ENCODE measurements around the gene PCK1.

The PCK1 gene

GRCh38 chr20:57561356-57562279, 708 bp downstream of the PCK1 start:
- DNase-seq (ENCODE audit: low spot score), result no peak

- no peak for DNase-seq (ENCODE audit: low spot score)
These were observed 1.9 kb downstream of the PCK1 start for GRCh38 chr20:57562541-57563465.

GRCh38 chr20:57563522-57563921, 2.6 kb downstream of the PCK1 start:
- DNase-seq (ENCODE audit: low spot score), result no peak

- DNase-seq (ENCODE audit: low spot score), result no peak
These were observed 3.4 kb downstream of the PCK1 start for GRCh38 chr20:57564180-57564802.

GRCh38 chr20:57564951-57565642, 4.2 kb downstream of the PCK1 start:
- no peak for DNase-seq (ENCODE audit: low spot score)

GRCh38 chr20:57566399-57566798, 5.5 kb downstream of the PCK1 start:
- DNase-seq (ENCODE audit: low spot score), result no peak

- DNase-seq (ENCODE audit: low spot score), result no peak
These were observed 6.0 kb downstream of the PCK1 start for GRCh38 chr20:57566803-57567459.

GRCh38 chr20:57567471-57568079, 6.7 kb downstream of the PCK1 start:
- no peak for DNase-seq (ENCODE audit: low spot score)

GRCh38 chr20:57568088-57568896, 7.4 kb downstream of the PCK1 start:
- no peak for DNase-seq (ENCODE audit: low spot score)

- DNase-seq (ENCODE audit: low spot score), result no peak
These were observed 8.1 kb downstream of the PCK1 start for GRCh38 chr20:57568960-57569359.

GRCh38 chr20:57570145-57570850, 9.4 kb downstream of the PCK1 start:
- no peak for DNase-seq (ENCODE audit: low spot score)

GRCh38 chr20:57570920-57571319, 10.0 kb downstream of the PCK1 start:
- no peak for DNase-seq (ENCODE audit: low spot score)

GRCh38 chr20:57571782-57572416, 11.0 kb downstream of the PCK1 start:
- DNase-seq (ENCODE audit: low spot score), result no peak

- no peak for DNase-seq (ENCODE audit: low spot score)
These were observed 12.3 kb downstream of the PCK1 start for GRCh38 chr20:57573242-57573641.

- DNase-seq (ENCODE audit: low spot score), result peak; percentile 55
These were observed 13.0 kb downstream of the PCK1 start for GRCh38 chr20:57573894-57574293.

GRCh38 chr20:57574954-57575353, 14.0 kb downstream of the PCK1 start:
- no peak for DNase-seq (ENCODE audit: low spot score)

- DNase-seq (ENCODE audit: low spot score), result no peak
These were observed 15.1 kb downstream of the PCK1 start for GRCh38 chr20:57576002-57576401.

GRCh38 chr20:57576617-57577550, 16.0 kb downstream of the PCK1 start:
- no peak for DNase-seq (ENCODE audit: low spot score)

Data from D341Med (cell line).